DND-41 (cell line): ENCODE data around the gene LRP10.
"Not testable (repeated sequence)": the region's sequence is repeated elsewhere in the genome, so short reads cannot be mapped to it uniquely, and the experiment has no call there.

Experiments
- ATAC-seq: fragments of 200-7000 bp; cut with Tn5 transposase; 3 replicates; pipeline ENCODE4 v1.9.1; 2021; ENCODE audit warnings: low read depth; ENCODE audit not compliant: insufficient read depth
- DNase-seq: peaks from one replicate; pipeline ENCODE4 v3.0.0-alpha.2; 2020
- H2AFZ ChIP-seq: 2 replicates; pipeline ENCODE4 v1.6.0; 2012; ENCODE audit warnings: low read depth, low read length
- H3K27ac ChIP-seq: 2 replicates; pipeline ENCODE4 v1.5.1; 2012; ENCODE audit warnings: low read length, inconsistent platforms
- H3K27me3 ChIP-seq: fragments of 200-600 bp; sonication (generic); 2 replicates; pipeline ENCODE4 v1.6.0; 2012; ENCODE audit warnings: low read length, mild to moderate bottlenecking, inconsistent platforms; ENCODE audit not compliant: insufficient read depth, poor library complexity
- H3K36me3 ChIP-seq: 2 replicates; pipeline ENCODE4 v1.5.1; 2012; ENCODE audit warnings: low read length, inconsistent platforms; ENCODE audit not compliant: insufficient read depth
- H3K4me1 ChIP-seq: 2 replicates; pipeline ENCODE4 v1.5.1; 2012; ENCODE audit warnings: mild to moderate bottlenecking, low read length; ENCODE audit not compliant: insufficient read depth
- H3K4me2 ChIP-seq: 2 replicates; pipeline ENCODE4 v1.6.0; 2012; ENCODE audit warnings: mild to moderate bottlenecking, moderate library complexity, low read length, inconsistent platforms; ENCODE audit not compliant: insufficient read depth
- H3K4me3 ChIP-seq, 2 experiments: fragments of 200-600 bp in 1 of 2; shearing (Covaris generic) in 1 of 2; 2 replicates each; pipeline ENCODE4 v1.5.1; 2012 to 2016; ENCODE audit warnings: inconsistent platforms in 2 of 2, low read length in 2 of 2, mild to moderate bottlenecking in 2 of 2, low read depth in 1 of 2, moderate library complexity in 1 of 2
- H3K79me2 ChIP-seq: 2 replicates; pipeline ENCODE4 v1.6.0; 2012; ENCODE audit warnings: low read length, inconsistent platforms; ENCODE audit not compliant: insufficient read depth
- H3K9ac ChIP-seq: 2 replicates; pipeline ENCODE4 v1.6.0; 2012; ENCODE audit warnings: low read depth, mild to moderate bottlenecking, inconsistent platforms, low read length, moderate library complexity
- H3K9me3 ChIP-seq: 2 replicates; pipeline ENCODE4 v1.5.1; 2012; ENCODE audit warnings: low read length, moderate library complexity, mild to moderate bottlenecking, inconsistent platforms; ENCODE audit not compliant: insufficient read depth, severe bottlenecking
- H4K20me1 ChIP-seq: 2 replicates; pipeline ENCODE4 v1.6.0; 2012; ENCODE audit warnings: low read length; ENCODE audit not compliant: insufficient read depth
- CTCF ChIP-seq: IDR thresholded peaks from 2 replicates; pipeline ENCODE4 v1.5.1; 2012; ENCODE audit warnings: borderline replicate concordance, low read length, moderate library complexity, mild to moderate bottlenecking; ENCODE audit not compliant: poor library complexity, severe bottlenecking; ENCODE audit errors: extremely low read depth
- EZH2 ChIP-seq: IDR thresholded peaks from 3 replicates; pipeline ENCODE4 v1.6.1; 2012; ENCODE audit warnings: borderline replicate concordance, low read depth, mild to moderate bottlenecking, moderate library complexity, low read length, inconsistent platforms; ENCODE audit not compliant: severe bottlenecking

The LRP10 gene

GRCh38 chr14:22852599-22852939, 19.0 kb upstream of the LRP10 start:
- no peak for ATAC-seq
- H3K36me3 ChIP-seq = no peaks in the 10 kb centered on the region
- peaks cover 9% of the 10 kb centered on the region for H3K4me1 ChIP-seq
- H3K4me2 ChIP-seq = 0 out of 2 replicates have a peak overlapping the region, but pooled peaks have one; percentile 72
- no peaks in the 10 kb centered on the region for H3K79me2 ChIP-seq
- no peaks in the 10 kb centered on the region for H3K9me3 ChIP-seq
- no peak overlapping the region for H2AFZ ChIP-seq
- DNase-seq = no peak
- no peak for TF ChIP-seq EZH2
- TF ChIP-seq CTCF = no peak
- no peak overlapping the region for H3K9ac ChIP-seq
- no peak overlapping the region for H3K4me3 ChIP-seq
- no peak overlapping the region for H3K27ac ChIP-seq
- peaks cover 32% of the 10 kb centered on the region for H3K27me3 ChIP-seq
- peaks cover 16% of the 10 kb centered on the region for H4K20me1 ChIP-seq

- peak; percentile 88 for DNase-seq
- Histone ChIP-seq H3K4me2 (peak overlapping the region; percentile 72), H3K27me3 (peaks cover 32% of the 10 kb centered on the region), H3K4me3 (peak overlapping the region in 1 of 2 experiments; percentile 46; a peak in 2 of 4 replicates), H4K20me1 (peaks cover 16% of the 10 kb centered on the region), H3K4me1 (peaks cover 9% of the 10 kb centered on the region), H3K9me3 (no peaks in the 10 kb centered on the region), H3K79me2 (no peaks in the 10 kb centered on the region), H3K9ac (peak overlapping the region; percentile 36; the same call in 1 of the 2 replicates), H3K27ac (peak overlapping the region; percentile 38), H3K36me3 (no peaks in the 10 kb centered on the region), H2AFZ (peak overlapping the region; percentile 59)
- ATAC-seq = peak; percentile 91
- TF ChIP-seq CTCF (peak; percentile 95), EZH2 (no peak)
Observed at GRCh38 chr14:22852940-22853767, 18.4 kb upstream of the LRP10 start.

GRCh38 chr14:22854296-22854695, 17.2 kb upstream of the LRP10 start:
- not testable (repeated sequence) for H3K27ac ChIP-seq, DNase-seq, H3K4me2 ChIP-seq, H3K79me2 ChIP-seq, H3K9me3 ChIP-seq, H2AFZ ChIP-seq, H3K9ac ChIP-seq, H3K4me3 ChIP-seq, ATAC-seq, H3K36me3 ChIP-seq, H3K4me1 ChIP-seq
- Histone ChIP-seq H4K20me1 (peaks cover 15% of the 10 kb centered on the region), H3K27me3 (peaks cover 26% of the 10 kb centered on the region)

- no peak overlapping the region for H3K9ac ChIP-seq
- DNase-seq (no peak), ATAC-seq (no peak)
- H3K36me3 ChIP-seq = no peaks in the 10 kb centered on the region
- no peaks in the 10 kb centered on the region for H3K79me2 ChIP-seq
- no peak overlapping the region for H3K4me2 ChIP-seq
- H3K4me1 ChIP-seq = peaks cover 9% of the 10 kb centered on the region
- TF ChIP-seq EZH2 (no peak), CTCF (no peak)
- H3K27me3 ChIP-seq = peaks cover 21% of the 10 kb centered on the region
- no peaks in the 10 kb centered on the region for H3K9me3 ChIP-seq
- H3K27ac ChIP-seq = no peak overlapping the region
- H3K4me3 ChIP-seq = no peak overlapping the region
- H4K20me1 ChIP-seq = peaks cover 9% of the 10 kb centered on the region; the same call in 1 of the 2 replicates
- no peak overlapping the region for H2AFZ ChIP-seq
Observed at GRCh38 chr14:22854963-22855724, 16.4 kb upstream of the LRP10 start.
